Adrenal gland (tissue), 5 donors: Measurements from ENCODE around the gene CLEC2A.

Experiments used
- POLR2A ChIP-seq, 2 donors: fragments of 450-650 bp; IDR thresholded peaks; one replicate each; pipeline ENCODE4 v1.6.1; 2017; ENCODE audit warnings: antibody characterized with exemption in 2 of 2, mild to moderate bottlenecking in 2 of 2, moderate library complexity in 1 of 2
- TF ChIP-seq, protein P1 (sequence below), 6 experiments: fragments of 450-650 bp in 4 of 6; fragments of 200-600 bp in 2 of 6; sonication (generic) in 1 of 6; IDR thresholded peaks; 1 replicate in 5 of 6; 2 replicates in 1 of 6; pipeline versions ENCODE4 v1.5.1 to v1.8.0; 2016 to 2021; ENCODE audit warnings: antibody characterized with exemption in 6 of 6, mild to moderate bottlenecking in 2 of 6, moderate library complexity in 1 of 6
- donor health status: DM: no; HTN: no; CAD: no.

DNA sequence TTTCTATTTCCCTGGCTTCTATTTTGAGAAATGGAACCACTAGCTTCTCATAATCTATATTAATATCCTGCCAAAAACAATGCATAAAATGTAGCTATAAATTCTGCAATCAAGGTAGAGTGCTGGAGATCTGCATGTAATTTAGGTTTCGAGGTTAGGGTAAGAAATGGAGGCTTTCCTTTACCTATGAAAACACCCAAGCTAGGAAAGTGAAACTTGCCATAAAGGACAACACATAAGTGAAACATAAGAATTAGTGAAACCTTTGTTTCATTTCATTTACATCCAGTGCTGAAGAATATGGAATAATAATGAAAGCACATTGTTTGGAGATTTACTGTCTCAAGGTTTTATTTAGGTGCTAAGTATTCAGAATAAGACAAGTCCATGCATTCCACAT, 9.7 kb downstream of the CLEC2A start:
- TF ChIP-seq, protein P1, sequence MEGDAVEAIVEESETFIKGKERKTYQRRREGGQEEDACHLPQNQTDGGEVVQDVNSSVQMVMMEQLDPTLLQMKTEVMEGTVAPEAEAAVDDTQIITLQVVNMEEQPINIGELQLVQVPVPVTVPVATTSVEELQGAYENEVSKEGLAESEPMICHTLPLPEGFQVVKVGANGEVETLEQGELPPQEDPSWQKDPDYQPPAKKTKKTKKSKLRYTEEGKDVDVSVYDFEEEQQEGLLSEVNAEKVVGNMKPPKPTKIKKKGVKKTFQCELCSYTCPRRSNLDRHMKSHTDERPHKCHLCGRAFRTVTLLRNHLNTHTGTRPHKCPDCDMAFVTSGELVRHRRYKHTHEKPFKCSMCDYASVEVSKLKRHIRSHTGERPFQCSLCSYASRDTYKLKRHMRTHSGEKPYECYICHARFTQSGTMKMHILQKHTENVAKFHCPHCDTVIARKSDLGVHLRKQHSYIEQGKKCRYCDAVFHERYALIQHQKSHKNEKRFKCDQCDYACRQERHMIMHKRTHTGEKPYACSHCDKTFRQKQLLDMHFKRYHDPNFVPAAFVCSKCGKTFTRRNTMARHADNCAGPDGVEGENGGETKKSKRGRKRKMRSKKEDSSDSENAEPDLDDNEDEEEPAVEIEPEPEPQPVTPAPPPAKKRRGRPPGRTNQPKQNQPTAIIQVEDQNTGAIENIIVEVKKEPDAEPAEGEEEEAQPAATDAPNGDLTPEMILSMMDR (IDR thresholded peaks at IDR 0.05): no peak
- TF ChIP-seq POLR2A (IDR thresholded peaks at IDR 0.05): no peak
